ENCODE measurements around the gene ZBED1. TPM values are rescaled to one million over a fixed set of nuclear protein-coding genes. Genes with fewer than 3 reads are reported as not detected.
"Not testable (repeated sequence)": the region's sequence is repeated elsewhere in the genome, so short reads cannot be mapped to it uniquely, and the experiment has no call there.

ZBED1 gene
- total RNA-seq, 1 donor from 2014 or later, result 75.3 TPM

DNA sequence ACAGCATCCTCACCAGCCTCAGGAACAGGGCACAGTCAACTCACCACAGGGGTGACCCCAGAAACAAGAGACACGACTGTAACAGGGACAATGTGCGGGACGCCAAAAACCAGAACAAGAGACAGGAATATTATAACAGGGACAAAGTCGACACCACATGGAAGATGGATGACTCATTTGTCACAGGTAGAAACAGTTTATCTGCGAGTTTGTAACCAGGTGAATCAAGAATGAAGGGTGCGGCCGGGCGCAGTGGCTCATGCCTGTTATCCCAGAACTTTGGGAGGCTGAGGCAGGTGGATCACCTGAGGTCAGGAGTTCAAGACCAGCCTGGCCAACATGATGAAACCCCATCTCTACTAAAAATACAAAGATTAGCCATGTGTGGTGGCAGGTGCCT is 44.7 kb downstream of the ZBED1 start:
- DNase-seq (ENCODE audit: low read depth), result not testable (repeated sequence)

GRCh38 chrX:2454620-2455019 is 46.2 kb downstream of the ZBED1 start:
- DNase-seq (ENCODE audit: low read depth), result not testable (repeated sequence)

GRCh38 chrX:2452799-2453198 is 48.0 kb downstream of the ZBED1 start:
- no peak for DNase-seq (ENCODE audit: low read depth)

DNA sequence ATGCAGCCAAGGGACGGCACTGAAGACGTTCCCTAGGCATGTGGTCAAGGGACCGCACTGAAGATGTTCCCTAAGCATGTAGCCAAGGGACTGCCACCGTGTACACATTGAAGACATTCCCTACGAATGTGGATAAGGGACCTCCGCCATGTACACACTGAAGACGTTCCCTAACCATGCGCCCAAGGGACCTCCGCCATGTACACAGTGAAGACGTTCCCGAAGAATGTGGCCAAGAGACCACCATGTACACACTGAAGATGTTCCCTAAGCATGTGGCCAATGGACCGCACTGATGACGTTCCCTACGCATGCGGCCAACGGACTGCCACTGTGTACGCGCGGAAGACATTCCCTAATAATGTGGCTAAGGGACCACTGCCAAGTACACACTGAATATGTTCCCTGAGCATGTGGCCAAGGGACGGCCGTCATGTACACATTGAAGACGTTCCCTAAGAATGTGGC is 48.4 kb downstream of the ZBED1 start:
- DNase-seq (ENCODE audit: low read depth), result no peak

- DNase-seq (ENCODE audit: low read depth), result peak; percentile 7
These were observed 49.1 kb downstream of the ZBED1 start for GRCh38 chrX:2451501-2452316.

GRCh38 chrX:2450681-2451080 is 50.1 kb downstream of the ZBED1 start:
- DNase-seq (ENCODE audit: low read depth), result no peak

GRCh38 chrX:2449135-2449886 is 51.5 kb downstream of the ZBED1 start:
- no peak for DNase-seq (ENCODE audit: low read depth)

DNA sequence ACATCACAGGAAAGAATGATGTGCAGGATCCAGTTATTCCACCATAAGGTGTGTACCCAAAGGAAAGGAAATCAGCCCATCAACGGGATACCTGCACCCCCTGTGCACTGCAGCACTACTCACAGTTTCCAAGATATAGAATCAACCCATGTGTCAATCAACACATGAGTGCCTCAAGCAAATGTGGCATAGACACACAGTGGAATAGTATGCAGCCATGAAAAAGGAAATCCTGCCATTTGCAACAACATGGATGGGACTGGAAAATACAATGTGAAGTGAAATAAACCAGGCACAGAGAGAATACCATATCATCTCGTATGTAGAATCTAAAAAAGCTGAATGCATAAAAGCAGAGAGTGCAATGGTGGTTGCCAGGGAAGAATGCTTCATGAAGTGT is 53.3 kb downstream of the ZBED1 start:
- no peak for DNase-seq (ENCODE audit: low read depth)

GRCh38 chrX:2446815-2447214 is 54.0 kb downstream of the ZBED1 start:
- no peak for DNase-seq (ENCODE audit: low read depth)

DNA sequence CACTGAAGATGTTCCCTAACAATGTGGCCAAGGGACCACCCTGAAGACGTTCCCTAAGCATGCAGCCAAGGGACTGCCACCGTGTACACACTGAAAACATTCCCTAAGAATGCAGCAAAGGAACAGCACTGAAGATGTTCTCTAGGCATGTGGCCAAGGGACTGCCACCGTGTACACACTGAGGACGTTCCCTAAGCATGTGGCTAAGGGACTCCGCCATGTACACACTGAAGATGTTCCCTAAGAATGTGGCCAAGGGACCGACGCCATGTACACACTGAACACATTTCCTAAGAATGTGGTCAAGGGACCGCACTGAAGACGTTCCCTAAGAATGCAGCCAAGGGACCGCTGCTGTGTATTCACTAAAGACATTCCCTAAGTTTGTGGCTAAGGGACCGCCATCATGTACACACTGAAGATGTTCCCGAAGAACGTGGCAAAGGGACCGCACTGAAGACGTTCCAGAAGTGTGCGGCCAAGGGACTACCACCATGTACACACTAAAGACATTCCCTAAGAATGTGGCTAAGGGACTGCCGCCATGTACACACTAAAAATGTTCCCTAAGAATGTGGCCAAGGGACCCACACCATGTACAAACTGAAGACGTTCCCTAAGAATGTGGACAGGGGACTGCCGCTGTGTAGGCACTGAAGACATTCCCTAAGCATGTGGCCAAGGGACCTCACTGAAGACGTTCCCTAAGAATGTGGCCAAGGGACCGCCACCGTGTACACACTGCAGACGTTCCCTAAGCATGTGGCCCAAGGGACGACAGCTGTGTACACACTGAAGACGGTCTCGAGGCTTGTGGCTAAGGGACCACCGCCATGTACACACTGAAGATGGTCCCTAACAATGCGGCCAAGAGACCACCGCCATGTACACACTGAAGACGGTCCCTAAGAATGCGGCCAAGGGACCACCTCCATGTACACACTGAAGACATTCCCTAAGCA is 54.8 kb downstream of the ZBED1 start:
- no peak for DNase-seq (ENCODE audit: low read depth)

DNA sequence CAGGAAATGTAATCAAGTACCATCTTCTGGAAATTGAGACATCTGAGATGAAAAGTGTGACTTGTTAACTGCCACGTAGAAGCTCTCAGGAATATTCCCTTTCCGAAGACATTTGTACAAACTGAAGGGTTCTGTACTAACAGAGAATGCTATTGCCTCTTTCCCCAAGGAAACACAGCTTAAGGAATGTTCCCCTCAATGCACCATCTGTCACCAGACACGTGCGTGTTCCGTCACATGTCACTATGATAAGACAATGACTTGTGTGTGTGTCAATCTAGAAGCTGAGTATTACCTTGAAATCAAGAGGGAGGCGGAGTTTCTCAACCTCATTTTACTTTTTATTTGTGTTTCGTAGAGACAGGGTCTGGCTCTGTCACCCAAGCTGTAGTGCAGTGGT is 58.1 kb downstream of the ZBED1 start:
- no peak for DNase-seq (ENCODE audit: low read depth)

GRCh38 chrX:2441466-2441865 is 59.3 kb downstream of the ZBED1 start:
- no peak for DNase-seq (ENCODE audit: low read depth)

- DNase-seq (ENCODE audit: low read depth), result no peak
These were observed 61.2 kb downstream of the ZBED1 start for GRCh38 chrX:2439613-2440012.

Other genes with a start within 250 kb of the ZBED1 start
- gene DHRSX, start within 50 bp of the ZBED1 start, total RNA-seq, result 16.0 and 29.9 TPM in 2 replicates
- gene CD99, start 190.3 kb upstream of the ZBED1 start, total RNA-seq, result 41.2 and 52.8 TPM in 2 replicates

Data from renal cortical epithelial cell (primary cell).